Measurements from ENCODE around the gene CRY2.
"Not testable (repeated sequence)": the region's sequence is repeated elsewhere in the genome, so short reads cannot be mapped to it uniquely, and the experiment has no call there.

The CRY2 gene

DNA sequence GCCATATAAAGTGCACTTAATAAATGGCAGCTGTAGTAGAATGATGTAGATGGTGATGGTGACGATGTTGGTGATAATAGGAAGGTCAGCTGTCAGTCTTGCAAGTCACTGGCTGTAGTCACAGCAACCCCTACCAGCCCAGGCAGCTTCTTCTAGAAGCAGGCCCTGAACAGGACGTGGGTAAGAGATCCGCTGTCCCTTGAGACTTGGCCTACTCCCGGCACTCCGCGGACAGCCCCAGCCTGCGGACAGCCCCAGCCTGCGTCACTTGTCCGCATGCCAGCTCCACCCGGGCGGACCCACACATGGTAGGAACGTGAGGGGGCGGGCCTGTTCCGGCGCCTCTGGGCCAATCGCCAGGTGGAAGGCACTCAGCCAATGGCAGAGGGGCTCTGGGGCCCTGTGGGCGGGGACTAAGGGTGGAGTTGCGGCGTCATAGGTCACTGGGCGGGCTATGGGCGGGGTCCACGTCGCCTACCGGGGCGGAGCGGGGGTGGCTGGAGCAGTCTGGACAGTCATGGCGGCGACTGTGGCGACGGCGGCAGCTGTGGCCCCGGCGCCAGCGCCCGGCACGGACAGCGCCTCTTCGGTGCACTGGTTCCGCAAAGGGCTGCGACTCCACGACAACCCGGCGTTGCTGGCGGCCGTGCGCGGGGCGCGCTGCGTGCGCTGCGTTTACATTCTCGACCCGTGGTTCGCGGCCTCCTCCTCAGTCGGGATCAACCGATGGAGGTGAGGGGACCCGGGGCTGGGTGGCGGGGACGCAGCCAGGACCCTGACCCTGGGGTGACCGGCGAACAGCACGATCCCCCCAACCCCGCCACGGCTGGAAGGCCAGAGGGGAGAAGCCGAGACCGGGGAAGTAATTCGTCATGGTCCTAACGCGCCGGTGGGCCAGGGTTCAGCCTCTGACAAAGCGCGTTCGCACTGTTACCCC, at the start of gene CRY2:
CRY2 (plus strand) TSS at position 502 of the 937 bp plus-strand sequence; CDS start at position 518, 16 bp downstream.
- peak; percentile 75 for DNase-seq

DNA sequence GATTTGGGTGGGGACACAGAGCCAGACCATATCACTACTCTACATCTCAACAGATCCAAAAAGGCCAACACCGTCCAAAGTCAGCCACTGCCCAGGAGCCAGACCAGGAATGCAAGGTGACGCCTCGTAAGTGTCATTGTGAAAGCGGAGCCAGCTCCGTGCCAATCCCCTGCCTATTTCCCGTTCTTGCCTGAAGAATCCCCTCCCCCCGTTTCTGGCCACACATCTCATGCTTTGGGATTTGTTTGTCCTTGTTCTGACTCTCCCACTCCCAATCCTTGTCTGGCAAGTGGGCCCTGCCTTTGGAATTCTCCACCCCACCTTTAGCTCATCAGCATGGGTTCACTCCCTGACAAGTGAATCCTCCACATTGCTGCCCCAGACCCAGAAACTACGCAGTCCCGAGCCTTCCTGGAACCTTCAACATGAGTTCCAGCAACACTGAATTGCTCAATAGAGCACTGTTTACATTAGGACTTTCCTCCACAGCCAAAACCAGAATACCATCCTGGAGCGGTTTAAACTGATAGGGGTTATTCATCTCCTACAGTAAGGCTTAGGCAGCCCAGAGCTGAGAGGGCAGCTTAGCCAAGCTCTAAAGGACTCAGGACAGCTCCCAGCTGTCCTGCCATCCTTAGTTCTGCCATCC, 48.4 kb upstream of the CRY2 start:
- DNase-seq, result peak; percentile 98

DNA sequence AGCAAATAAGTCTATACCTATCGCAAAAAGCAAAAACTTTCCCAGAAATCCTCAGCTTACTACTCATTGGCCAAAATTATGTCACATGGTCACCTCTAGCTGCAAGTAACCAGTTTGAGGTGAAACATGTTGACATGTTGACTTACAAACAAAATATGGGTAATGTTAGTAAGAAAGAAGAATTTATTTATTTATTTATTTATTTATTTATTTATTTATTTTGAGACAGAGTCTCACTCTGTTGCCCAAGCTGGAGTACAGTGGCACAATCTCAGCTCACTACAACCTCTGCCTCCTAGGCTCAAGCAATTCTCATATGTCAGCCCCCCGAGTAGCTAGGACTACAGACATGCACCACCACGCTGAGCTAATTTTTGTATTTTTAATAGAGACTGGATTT, 47.7 kb upstream of the CRY2 start:
- no peak for DNase-seq

- no peak for DNase-seq
These were observed 47.0 kb upstream of the CRY2 start for GRCh38 chr11:45800261-45800660.

GRCh38 chr11:45801723-45802315, 45.5 kb upstream of the CRY2 start:
- no peak for DNase-seq

GRCh38 chr11:45802531-45803317, 44.6 kb upstream of the CRY2 start:
- no peak for DNase-seq

DNA sequence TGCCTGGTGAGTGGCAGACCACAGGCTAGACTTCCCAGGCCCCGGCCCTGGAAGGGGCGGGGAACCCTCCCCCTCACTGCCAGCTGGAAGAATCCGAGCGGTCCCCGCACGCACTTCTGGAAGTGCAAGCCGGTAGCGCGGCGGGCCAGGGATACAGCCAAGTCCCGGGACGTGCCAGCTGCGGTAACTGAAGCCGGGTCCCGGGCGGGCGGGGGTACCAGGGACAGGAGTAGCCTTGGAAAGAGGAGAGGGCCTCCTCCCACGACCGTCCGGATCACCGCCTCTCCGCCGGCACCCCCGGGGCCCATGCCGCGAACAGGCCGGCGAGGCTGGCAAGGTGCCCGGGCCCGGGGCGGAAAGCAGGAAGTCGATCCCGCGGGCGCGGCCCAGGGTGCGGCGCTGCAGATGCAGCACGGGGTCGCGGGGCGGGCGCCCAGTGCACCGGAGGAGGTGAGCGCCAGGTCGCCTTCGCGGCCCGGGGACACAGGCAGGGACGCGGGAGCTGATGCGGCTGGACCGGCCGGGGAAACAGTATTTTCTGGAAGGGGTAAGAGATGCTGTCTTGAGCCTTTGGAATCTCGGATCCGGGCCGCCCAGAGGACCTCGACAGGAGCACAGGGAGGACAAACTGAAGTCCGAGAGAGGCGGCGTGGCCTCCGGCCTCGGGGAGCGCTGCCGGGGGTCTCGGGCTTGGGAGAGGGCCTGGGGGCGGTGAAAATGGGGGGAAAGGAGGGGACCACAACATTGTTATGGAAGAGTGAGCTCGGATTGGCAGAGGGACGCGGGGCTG, 43.1 kb upstream of the CRY2 start:
- DNase-seq, result no peak

- peak; percentile 54 for DNase-seq
These were observed 42.4 kb upstream of the CRY2 start, which contains the start of gene SLC35C1 for GRCh38 chr11:45804761-45805304. SLC35C1 (plus strand) TSS chr11:45805149; CDS start chr11:45805802, 653 bp downstream.

GRCh38 chr11:45805305-45806071, 41.8 kb upstream of the CRY2 start:
- DNase-seq, result no peak

DNA sequence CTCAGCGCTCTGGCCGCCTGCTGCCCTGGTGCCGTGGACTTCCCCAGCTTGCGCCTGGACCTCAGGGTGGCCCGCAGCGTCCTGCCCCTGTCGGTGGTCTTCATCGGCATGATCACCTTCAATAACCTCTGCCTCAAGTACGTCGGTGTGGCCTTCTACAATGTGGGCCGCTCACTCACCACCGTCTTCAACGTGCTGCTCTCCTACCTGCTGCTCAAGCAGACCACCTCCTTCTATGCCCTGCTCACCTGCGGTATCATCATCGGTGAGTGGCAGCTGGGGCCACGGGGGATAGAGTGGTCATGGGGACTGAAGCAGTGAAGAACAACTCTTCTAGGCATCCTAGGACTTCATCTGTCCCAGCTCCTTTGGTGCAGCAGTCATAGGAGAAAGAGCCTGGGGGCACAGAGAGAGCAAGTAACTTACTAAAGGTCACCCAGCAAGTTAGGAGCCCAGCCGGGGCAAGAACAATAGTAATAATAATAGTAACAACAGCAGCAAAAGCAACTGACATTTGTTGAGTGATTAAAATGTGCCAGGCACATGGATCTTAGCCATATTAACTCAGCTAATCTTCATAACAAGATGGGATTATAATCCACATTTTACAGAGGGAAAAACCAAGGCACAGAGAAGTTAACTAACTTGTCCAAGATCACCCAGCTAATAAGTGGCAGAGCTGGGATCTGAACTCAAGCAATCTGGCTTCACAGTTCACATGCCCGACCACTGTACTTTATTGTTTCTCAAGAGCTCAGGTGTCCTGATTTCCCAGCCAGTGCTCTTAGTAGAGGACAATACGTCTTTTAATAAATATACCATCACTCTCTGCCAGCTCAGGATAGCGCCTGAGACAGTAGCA, 41.0 kb upstream of the CRY2 start:
- DNase-seq, result no peak

- no peak for DNase-seq
These were observed 40.1 kb upstream of the CRY2 start for GRCh38 chr11:45806937-45807791.

DNA sequence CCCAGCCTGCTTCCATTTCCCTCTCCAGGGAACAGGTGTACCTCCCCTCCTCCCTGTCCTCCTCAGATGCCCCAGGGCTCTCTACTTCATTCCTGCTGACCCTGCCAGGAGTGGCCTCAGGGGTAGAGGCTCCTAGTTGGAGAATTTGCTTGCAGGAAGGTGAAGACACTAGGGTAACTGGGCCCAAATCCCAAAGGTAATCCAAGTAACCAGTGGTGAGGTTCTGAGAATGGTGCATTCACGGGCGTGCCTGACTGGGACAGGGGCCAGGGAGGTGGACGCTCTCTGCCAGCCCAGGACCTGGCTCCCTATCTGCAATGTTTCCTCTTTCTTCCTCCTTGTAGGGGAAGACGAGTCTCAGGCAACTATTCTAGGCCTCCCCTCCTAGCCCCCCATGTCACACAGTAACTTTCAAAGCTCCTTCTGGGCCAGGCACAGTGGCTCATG, 39.5 kb upstream of the CRY2 start:
- no peak for DNase-seq

DNA sequence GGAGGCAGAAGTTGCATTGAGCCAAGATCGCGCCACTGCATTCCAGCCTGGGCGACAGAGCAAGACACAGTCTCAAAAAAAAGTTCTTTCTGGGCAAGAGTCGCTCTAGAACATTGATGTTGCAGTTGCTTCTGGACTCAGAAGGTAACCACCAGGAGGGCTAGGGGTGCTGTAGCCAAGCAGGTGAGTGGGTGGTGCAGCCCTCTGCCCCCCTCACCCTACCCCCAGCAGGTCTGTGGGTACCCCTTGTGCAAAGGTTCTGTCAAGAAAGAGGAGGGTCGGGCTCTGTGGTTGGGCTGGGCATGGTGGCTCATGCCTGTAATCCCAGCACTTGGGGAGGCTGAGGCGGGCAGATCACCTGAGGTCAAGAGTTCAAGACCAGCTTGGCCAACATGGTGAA, 38.8 kb upstream of the CRY2 start:
- DNase-seq, result not testable (repeated sequence)

DNA sequence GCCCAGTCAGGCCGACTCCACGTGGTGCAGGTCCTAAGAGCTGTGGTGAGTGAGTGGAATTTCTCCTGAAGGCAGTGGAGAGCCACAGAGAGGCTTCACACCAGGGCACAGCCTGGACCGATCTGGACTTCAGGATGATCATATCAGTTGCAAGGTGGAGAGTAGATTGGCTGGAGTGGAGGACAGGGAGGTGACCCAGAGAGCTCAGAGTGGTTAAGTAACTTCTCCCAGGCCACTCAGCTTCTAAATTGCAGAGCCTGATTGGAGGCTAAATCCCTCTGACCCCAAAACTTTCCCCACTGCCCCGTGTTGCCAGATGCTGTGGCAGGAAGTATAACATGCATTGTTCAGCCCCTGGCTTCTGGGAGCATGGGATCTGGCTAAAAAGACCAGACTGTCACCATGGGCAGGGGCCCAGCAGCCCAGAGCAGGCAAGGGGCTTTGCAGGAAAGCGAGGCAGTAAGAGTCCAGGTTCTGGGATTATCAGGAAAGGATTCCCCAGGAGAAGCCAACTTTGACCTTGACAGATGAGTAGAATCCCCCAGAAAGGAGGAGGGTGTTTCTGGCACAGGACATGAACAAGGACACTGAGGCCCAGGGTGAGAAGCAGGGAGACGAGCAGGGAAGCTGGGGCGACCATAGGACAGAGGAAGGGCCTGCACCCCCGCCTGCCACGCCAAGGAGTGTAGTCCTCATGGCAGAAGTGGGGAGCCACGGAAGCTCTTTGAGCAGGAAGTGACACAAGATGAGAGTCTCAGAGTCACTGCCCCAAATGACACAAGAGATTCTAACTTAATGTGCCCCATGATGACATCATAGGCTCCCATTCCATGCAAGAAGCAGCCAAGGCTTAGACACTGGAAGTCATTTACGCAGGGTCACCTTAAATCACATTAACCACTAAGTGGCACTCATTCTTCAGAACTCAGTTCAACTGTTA, 37.5 kb upstream of the CRY2 start:
- no peak for DNase-seq

DNA sequence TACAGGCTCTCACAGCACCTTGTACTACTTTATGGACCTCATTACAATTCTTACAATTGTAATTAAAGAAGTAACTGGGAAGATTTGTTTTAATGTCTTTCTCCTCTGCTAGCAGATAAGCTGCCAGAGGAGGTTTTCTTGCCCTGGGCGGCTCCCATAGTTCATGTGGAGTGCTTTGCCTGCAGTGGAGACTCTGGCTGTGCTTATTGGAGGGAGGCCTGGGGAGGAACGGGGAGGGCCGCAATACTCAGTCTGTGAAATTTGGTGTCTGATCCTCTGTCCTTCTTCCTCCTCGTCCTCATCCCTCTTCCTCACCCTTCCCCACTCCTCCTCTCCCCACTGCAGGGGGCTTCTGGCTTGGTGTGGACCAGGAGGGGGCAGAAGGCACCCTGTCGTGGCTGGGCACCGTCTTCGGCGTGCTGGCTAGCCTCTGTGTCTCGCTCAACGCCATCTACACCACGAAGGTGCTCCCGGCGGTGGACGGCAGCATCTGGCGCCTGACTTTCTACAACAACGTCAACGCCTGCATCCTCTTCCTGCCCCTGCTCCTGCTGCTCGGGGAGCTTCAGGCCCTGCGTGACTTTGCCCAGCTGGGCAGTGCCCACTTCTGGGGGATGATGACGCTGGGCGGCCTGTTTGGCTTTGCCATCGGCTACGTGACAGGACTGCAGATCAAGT, 36.7 kb upstream of the CRY2 start:
- DNase-seq, result no peak

DNA sequence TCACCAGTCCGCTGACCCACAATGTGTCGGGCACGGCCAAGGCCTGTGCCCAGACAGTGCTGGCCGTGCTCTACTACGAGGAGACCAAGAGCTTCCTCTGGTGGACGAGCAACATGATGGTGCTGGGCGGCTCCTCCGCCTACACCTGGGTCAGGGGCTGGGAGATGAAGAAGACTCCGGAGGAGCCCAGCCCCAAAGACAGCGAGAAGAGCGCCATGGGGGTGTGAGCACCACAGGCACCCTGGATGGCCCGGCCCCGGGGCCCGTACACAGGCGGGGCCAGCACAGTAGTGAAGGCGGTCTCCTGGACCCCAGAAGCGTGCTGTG, 36.2 kb upstream of the CRY2 start:
- no peak for DNase-seq
